H9 (cell line): ENCODE data around the gene PDX1. TPM values are rescaled to one million over a fixed set of nuclear protein-coding genes. Genes with fewer than 3 reads are reported as not detected.

Experiments used
- DNase-seq: peaks from one replicate; pipeline ENCODE4 v3.0.0-alpha.2; 2017
- H2AFZ ChIP-seq: one replicate; pipeline ENCODE4 v1.6.1; 2013; ENCODE audit warnings: mild to moderate bottlenecking, low read length, control low read depth, moderate library complexity
- H2AK5ac ChIP-seq: 2 replicates; pipeline ENCODE4 v1.6.1; 2013; ENCODE audit warnings: low read length, control low read depth, mixed read lengths; ENCODE audit not compliant: insufficient read length
- H2BK120ac ChIP-seq: one replicate; pipeline ENCODE4 v1.6.1; 2013; ENCODE audit warnings: low read depth, mild to moderate bottlenecking, low read length, control low read depth, inconsistent platforms; ENCODE audit not compliant: poor library complexity, severe bottlenecking
- H2BK12ac ChIP-seq: 2 replicates; pipeline ENCODE4 v1.6.1; 2013; ENCODE audit warnings: low read length, control low read depth, mixed read lengths, low read depth; ENCODE audit not compliant: insufficient read length
- H2BK15ac ChIP-seq: 2 replicates; pipeline ENCODE4 v1.6.1; 2013; ENCODE audit warnings: low read depth, low read length, control low read depth
- H2BK20ac ChIP-seq: one replicate; pipeline ENCODE4 v1.6.1; 2013; ENCODE audit warnings: low read depth, mild to moderate bottlenecking, low read length, control low read depth, inconsistent platforms; ENCODE audit not compliant: poor library complexity, severe bottlenecking
- H2BK5ac ChIP-seq: 2 replicates; pipeline ENCODE4 v1.6.1; 2013; ENCODE audit warnings: low read length, control low read depth, mixed read lengths; ENCODE audit not compliant: insufficient read length
- H3K14ac ChIP-seq: 2 replicates; pipeline ENCODE4 v1.6.1; 2013; ENCODE audit warnings: low read length, control low read depth; ENCODE audit not compliant: insufficient read depth
- H3K18ac ChIP-seq: 2 replicates; pipeline ENCODE4 v1.6.1; 2013; ENCODE audit warnings: low read depth, mild to moderate bottlenecking, mixed read lengths, low read length, control low read depth; ENCODE audit not compliant: insufficient read length
- H3K23ac ChIP-seq: 2 replicates; pipeline ENCODE4 v1.6.1; 2013; ENCODE audit warnings: low read length, control low read depth, mixed read lengths, low read depth; ENCODE audit not compliant: insufficient read length
- H3K23me2 ChIP-seq: 2 replicates; pipeline ENCODE4 v1.6.1; 2013; ENCODE audit warnings: low read depth, mild to moderate bottlenecking, mixed read lengths, low read length, control low read depth; ENCODE audit not compliant: insufficient read length, poor library complexity, severe bottlenecking
- H3K27ac ChIP-seq: 2 replicates; pipeline ENCODE4 v1.5.1; 2013; ENCODE audit warnings: low read length, control low read depth, mixed read lengths, low read depth; ENCODE audit not compliant: insufficient read length
- H3K27me3 ChIP-seq: 2 replicates; pipeline ENCODE4 v1.6.1; 2013; ENCODE audit warnings: low read length, control low read depth, inconsistent platforms; ENCODE audit not compliant: insufficient read depth
- H3K4ac ChIP-seq: 2 replicates; pipeline ENCODE4 v1.6.1; 2013; ENCODE audit warnings: low read depth, mild to moderate bottlenecking, control low read depth, inconsistent platforms, low read length, moderate library complexity
- H3K4me1 ChIP-seq: 2 replicates; pipeline ENCODE4 v1.6.1; 2013; ENCODE audit warnings: low read length, control low read depth, inconsistent platforms; ENCODE audit not compliant: insufficient read depth
- H3K4me2 ChIP-seq: 2 replicates; pipeline ENCODE4 v1.6.1; 2013; ENCODE audit warnings: low read length, control low read depth, mixed read lengths; ENCODE audit not compliant: insufficient read length, insufficient read depth
- H3K56ac ChIP-seq: 2 replicates; pipeline ENCODE4 v1.6.1; 2013; ENCODE audit warnings: low read depth, mild to moderate bottlenecking, mixed read lengths, low read length, control low read depth; ENCODE audit not compliant: insufficient read length
- H3K79me1 ChIP-seq: 2 replicates; pipeline ENCODE4 v1.6.1; 2013; ENCODE audit warnings: low read depth, mild to moderate bottlenecking, moderate library complexity, low read length, control low read depth, inconsistent platforms; ENCODE audit not compliant: insufficient read depth, poor library complexity, severe bottlenecking
- H3K79me2 ChIP-seq: 2 replicates; pipeline ENCODE4 v1.6.1; 2013; ENCODE audit warnings: low read length, control low read depth, inconsistent platforms; ENCODE audit not compliant: insufficient read depth
- H3K9ac ChIP-seq: 2 replicates; pipeline ENCODE4 v1.6.1; 2013; ENCODE audit warnings: low read length, control low read depth, mixed read lengths; ENCODE audit not compliant: insufficient read length; ENCODE audit errors: extremely low read depth
- H3K9me3 ChIP-seq: one replicate; pipeline ENCODE4 v1.6.1; 2013; ENCODE audit warnings: low read depth, low read length, inconsistent platforms; ENCODE audit not compliant: control insufficient read depth
- H3T11ph ChIP-seq: one replicate; pipeline ENCODE4 v1.6.1; 2013; ENCODE audit warnings: mild to moderate bottlenecking, low read length, control low read depth, inconsistent platforms
- H4K20me1 ChIP-seq: one replicate; pipeline ENCODE4 v1.6.1; 2013; ENCODE audit not compliant: control insufficient read depth, insufficient read length, insufficient read depth
- H4K5ac ChIP-seq: 2 replicates; pipeline ENCODE4 v1.6.1; 2013; ENCODE audit warnings: low read depth, mild to moderate bottlenecking, mixed read lengths, low read length, control low read depth; ENCODE audit not compliant: insufficient read length
- H4K8ac ChIP-seq: replicated peaks from 2 replicates; pipeline ENCODE4 v1.6.1; 2013; ENCODE audit warnings: low read length, control low read depth, mixed read lengths, low read depth; ENCODE audit not compliant: insufficient read length
- H4K91ac ChIP-seq: 2 replicates; pipeline ENCODE4 v1.6.1; 2013; ENCODE audit warnings: low read depth, mild to moderate bottlenecking, moderate library complexity, mixed read lengths, low read length, control low read depth; ENCODE audit not compliant: insufficient read length
- H3K27ac Mint-ChIP-seq, 3 experiments: 2 replicates in 2 of 3; 3 replicates in 1 of 3; pipeline ENCODE4 v1.8.0; 2020 to 2021; ENCODE audit warnings: mixed read lengths in 3 of 3, mild to moderate bottlenecking in 1 of 3, moderate library complexity in 1 of 3
- H3K27me3 Mint-ChIP-seq: 2 replicates; pipeline ENCODE4 v1.8.0; 2021; ENCODE audit warnings: low read depth, mild to moderate bottlenecking, moderate library complexity, mixed read lengths
- H3K36me3 Mint-ChIP-seq, 3 experiments: 2 replicates in 2 of 3; 3 replicates in 1 of 3; pipeline ENCODE4 v1.8.0; 2020 to 2021; ENCODE audit warnings: low read depth in 3 of 3, mixed read lengths in 3 of 3; ENCODE audit not compliant: insufficient read depth in 1 of 3
- H3K4me1 Mint-ChIP-seq, 2 experiments: 2 replicates each; pipeline ENCODE4 v1.8.0; 2020; ENCODE audit warnings: mixed read lengths in 2 of 2
- H3K4me3 Mint-ChIP-seq, 2 experiments: 2 replicates in 1 of 2; 3 replicates in 1 of 2; pipeline ENCODE4 v1.8.0; 2020 to 2021; ENCODE audit warnings: mild to moderate bottlenecking in 2 of 2, mixed read lengths in 2 of 2, moderate library complexity in 1 of 2
- H3K9me3 Mint-ChIP-seq, 2 experiments: 2 replicates in 1 of 2; 3 replicates in 1 of 2; pipeline ENCODE4 v1.8.0; 2020; ENCODE audit warnings: mild to moderate bottlenecking in 2 of 2, mixed read lengths in 2 of 2, moderate library complexity in 1 of 2
- CTCF ChIP-seq: fragments of 200-600 bp; sonication (generic); conservative IDR thresholded peaks from 3 replicates; pipeline ENCODE4 v1.8.0; 2021; ENCODE audit warnings: antibody characterized with exemption, mild to moderate bottlenecking
- WGBS: extraction: QIAGEN DNeasy Blood & Tissue Kit; methylation state at CpG from one replicate; pipeline ENCODE4 v1.1.7; 2013; ENCODE audit warnings: missing lambda C conversion rate, low lambda C conversion rate, mixed read lengths; ENCODE audit not compliant: insufficient read length; ENCODE audit errors: extremely low coverage; 5-methylcytosine and 5-hydroxymethylcytosine counted together
- total RNA-seq: library from RNA; stranded (reverse); gene quantifications from 2 replicates; pipeline ENCODE4 v1.2.1, GENCODE V29; 2021

PDX1 gene
- total RNA-seq, 1 experiment from 2014 or later: not detected

- peak overlapping the region; percentile 46 for H3K4me2 ChIP-seq
- Mint-ChIP-seq H3K4me3 (peak overlapping the region in 1 of 2 experiments; percentile 76; a peak in 3 of 5 replicates), H3K36me3 (no peaks in the 10 kb centered on the region), H3K27ac (no peak overlapping the region), H3K9me3 (peaks cover 4 to 16% of the 10 kb centered on the region in 2 experiments), H3K4me1 (peaks cover 22 to 33% of the 10 kb centered on the region in 2 experiments), H3K27me3 (peaks cover 99% of the 10 kb centered on the region)
- H3K27ac ChIP-seq: no peak overlapping the region
- H3K56ac ChIP-seq: no peak overlapping the region
- no peak overlapping the region for H3K4ac ChIP-seq
- H3K23ac ChIP-seq: no peak overlapping the region
- H4K8ac ChIP-seq: no peak overlapping the region
- H2BK15ac ChIP-seq: no peak overlapping the region
- H2BK5ac ChIP-seq: no peak overlapping the region
- no peaks in the 10 kb centered on the region for H3K23me2 ChIP-seq
- no peak overlapping the region for H2BK12ac ChIP-seq
- H4K5ac ChIP-seq: no peak overlapping the region
- no CpG with 5 or more reads among the region's 25 CpGs for WGBS
- DNase-seq: peak; percentile 71
- H3K79me2 ChIP-seq: no peaks in the 10 kb centered on the region
- no peaks in the 10 kb centered on the region for H4K20me1 ChIP-seq
- no peak overlapping the region for H3K9ac ChIP-seq
- H2AK5ac ChIP-seq: no peak overlapping the region
- no peak overlapping the region for H3K18ac ChIP-seq
- H3K14ac ChIP-seq: no peak overlapping the region
- H3K79me1 ChIP-seq: no peaks in the 10 kb centered on the region
- peaks cover 91% of the 10 kb centered on the region for H3K27me3 ChIP-seq
- H3K9me3 ChIP-seq: no peaks in the 10 kb centered on the region
- no peak overlapping the region for H2AFZ ChIP-seq
- H3K4me1 ChIP-seq: peaks cover 5% of the 10 kb centered on the region; the same call in 1 of the 2 replicates
- no peak for TF ChIP-seq CTCF
- no peak overlapping the region for H2BK120ac ChIP-seq
- no peak overlapping the region for H3T11ph ChIP-seq
- H4K91ac ChIP-seq: no peak overlapping the region
- no peak overlapping the region for H2BK20ac ChIP-seq
Measured at GRCh38 chr13:27961227-27962085, 41.7 kb downstream of the PDX1 start.
